Lung (tissue), 12 donors: ENCODE data around the gene BBX. TPM values are rescaled to one million over a fixed set of nuclear protein-coding genes. Genes with fewer than 3 reads are reported as not detected.

Experiments
- ATAC-seq: fragments of 200-7000 bp; cut with Tn5 transposase; one replicate; pipeline ENCODE4 v1.9.1; 2020; ENCODE audit warnings: moderate number of reproducible peaks; ENCODE audit not compliant: insufficient read depth, low FRiP score
- DNase-seq, 3 donors: peaks; one replicate each; pipeline ENCODE4 v3.0.0-alpha.2; 2013 to 2017
- H3K27ac ChIP-seq, 2 donors: one replicate each; pipeline ENCODE4 v1.5.1; 2013; ENCODE audit warnings: mild to moderate bottlenecking in 2 of 2, moderate library complexity in 2 of 2, control low read depth in 1 of 2, inconsistent platforms in 1 of 2, low read depth in 1 of 2, low read length in 1 of 2
- H3K27me3 ChIP-seq, 3 donors: one replicate each; pipeline ENCODE4 v1.5.1; 2013; ENCODE audit warnings: low read length in 2 of 3; ENCODE audit not compliant: control insufficient read depth in 3 of 3, insufficient read depth in 3 of 3
- H3K36me3 ChIP-seq, 4 donors: one replicate each; pipeline ENCODE4 v1.5.1; 2013; ENCODE audit warnings: low read length in 4 of 4, mild to moderate bottlenecking in 1 of 4, moderate library complexity in 1 of 4; ENCODE audit not compliant: control insufficient read depth in 4 of 4, insufficient read depth in 4 of 4
- H3K4me1 ChIP-seq, 5 donors: one replicate each; pipeline ENCODE4 v1.5.1; 2013; ENCODE audit warnings: low read length in 5 of 5, mild to moderate bottlenecking in 2 of 5, moderate library complexity in 1 of 5; ENCODE audit not compliant: control insufficient read depth in 5 of 5, insufficient read depth in 5 of 5
- H3K4me3 ChIP-seq: one replicate; pipeline ENCODE4 v1.5.1; 2013; ENCODE audit warnings: mild to moderate bottlenecking, control low read depth, moderate library complexity
- H3K9ac ChIP-seq, 2 donors: one replicate each; pipeline ENCODE4 v1.5.1; 2013; ENCODE audit warnings: low read length in 2 of 2, control low read depth in 1 of 2; ENCODE audit not compliant: insufficient read depth in 1 of 2
- H3K9me3 ChIP-seq, 4 donors: one replicate each; pipeline ENCODE4 v1.5.1; 2013; ENCODE audit warnings: low read length in 3 of 4, mild to moderate bottlenecking in 1 of 4, moderate library complexity in 1 of 4; ENCODE audit not compliant: control insufficient read depth in 4 of 4, insufficient read depth in 3 of 4
- CTCF ChIP-seq: IDR thresholded peaks from 2 replicates; pipeline ENCODE4 v1.5.1; 2012; ENCODE audit warnings: mild to moderate bottlenecking; ENCODE audit errors: control extremely low read depth, extremely low read depth
- WGBS, 2 donors: extraction: QIAGEN DNeasy Blood & Tissue Kit; methylation state at CpG; one replicate each; pipeline ENCODE4 v1.1.7; 2013; 5-methylcytosine and 5-hydroxymethylcytosine counted together
- polyA plus RNA-seq, 2 donors: library from polyadenylated mRNA; stranded (reverse); fragments of 200-250 nt; gene quantifications; one replicate each; pipeline ENCODE4 v1.2.1, GENCODE V29; 2013
- total RNA-seq, 2 donors: library from RNA; depleted of rRNA in 1 of 2; stranded (reverse); fragments of >200 nt in 1 of 2; gene quantifications; one replicate each; pipeline ENCODE4 v1.2.1, GENCODE V29; 2014 to 2021
- donor health status: control.
- donor health status: control.
- donor health status: Bipolar disorder and iron deficiency.
- donor health status: healthy.
- donor health status: DM: yes; HTN: yes; CAD: no.

Gene BBX
- total and polyA plus RNA-seq, 4 donors, result 6.3 to 93.3 (median 25.1) TPM

DNA sequence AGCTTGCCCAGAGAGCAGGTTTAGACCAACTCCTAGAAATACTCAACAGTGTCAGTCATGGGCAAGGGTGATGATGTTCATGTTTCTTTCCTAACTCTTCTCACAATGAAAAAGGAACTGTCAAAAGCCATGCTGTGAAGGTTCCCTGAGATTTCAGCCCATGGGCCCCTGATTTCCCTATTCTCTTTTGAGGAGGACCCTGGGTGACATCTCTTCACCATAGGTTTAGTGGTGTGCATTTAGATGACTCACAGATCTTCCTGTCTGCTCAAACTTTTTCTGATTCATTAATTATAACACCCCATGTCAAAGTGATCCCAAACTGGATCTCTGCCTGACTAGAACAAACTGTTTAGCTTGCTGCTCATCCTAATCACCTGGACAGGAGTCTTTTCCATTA, 108.0 kb downstream of the BBX start:
- H3K4me3 ChIP-seq, result no peak overlapping the region
- H3K27me3 ChIP-seq, result no peaks in the 10 kb centered on the region
- no peak for ATAC-seq
- no peak overlapping the region for H3K27ac ChIP-seq
- H3K4me1 ChIP-seq, result peaks cover 0 to 13% (median 0%) of the 10 kb centered on the region in 5 donors
- no peak for TF ChIP-seq CTCF
- H3K9ac ChIP-seq, result no peak overlapping the region
- H3K9me3 ChIP-seq, result no peaks in the 10 kb centered on the region
- DNase-seq, result no peak
- no peaks in the 10 kb centered on the region for H3K36me3 ChIP-seq

DNA sequence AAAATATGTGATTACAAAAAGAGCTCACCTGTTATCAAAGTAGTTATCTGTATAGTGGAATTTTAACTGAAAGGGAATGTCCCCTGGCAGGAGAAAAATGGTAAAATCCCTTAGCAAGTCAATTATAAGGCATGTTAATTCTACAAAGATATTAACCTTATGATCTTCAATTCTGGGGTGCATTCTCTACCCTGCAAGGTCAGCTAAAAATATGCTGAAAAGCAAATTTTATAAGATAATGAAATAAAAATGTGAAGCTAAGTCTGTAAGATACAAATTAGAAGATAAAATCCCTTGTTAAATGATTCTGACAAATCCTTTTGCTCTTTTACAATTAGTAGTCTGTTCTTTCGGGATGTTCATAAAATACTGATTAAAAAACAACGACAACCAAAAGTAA, 109.8 kb downstream of the BBX start:
- DNase-seq (no peak), ATAC-seq (no peak)
- Histone ChIP-seq H3K9me3 (no peaks in the 10 kb centered on the region), H3K4me3 (no peak overlapping the region), H3K4me1 (peaks cover 0 to 13% (median 0%) of the 10 kb centered on the region in 5 donors), H3K27me3 (no peaks in the 10 kb centered on the region), H3K27ac (no peak overlapping the region), H3K9ac (no peak overlapping the region), H3K36me3 (no peaks in the 10 kb centered on the region)
- 94 to 95% methylated on average over 2 of the region's 2 CpGs for WGBS, 2 donors
- no peak for TF ChIP-seq CTCF

DNA sequence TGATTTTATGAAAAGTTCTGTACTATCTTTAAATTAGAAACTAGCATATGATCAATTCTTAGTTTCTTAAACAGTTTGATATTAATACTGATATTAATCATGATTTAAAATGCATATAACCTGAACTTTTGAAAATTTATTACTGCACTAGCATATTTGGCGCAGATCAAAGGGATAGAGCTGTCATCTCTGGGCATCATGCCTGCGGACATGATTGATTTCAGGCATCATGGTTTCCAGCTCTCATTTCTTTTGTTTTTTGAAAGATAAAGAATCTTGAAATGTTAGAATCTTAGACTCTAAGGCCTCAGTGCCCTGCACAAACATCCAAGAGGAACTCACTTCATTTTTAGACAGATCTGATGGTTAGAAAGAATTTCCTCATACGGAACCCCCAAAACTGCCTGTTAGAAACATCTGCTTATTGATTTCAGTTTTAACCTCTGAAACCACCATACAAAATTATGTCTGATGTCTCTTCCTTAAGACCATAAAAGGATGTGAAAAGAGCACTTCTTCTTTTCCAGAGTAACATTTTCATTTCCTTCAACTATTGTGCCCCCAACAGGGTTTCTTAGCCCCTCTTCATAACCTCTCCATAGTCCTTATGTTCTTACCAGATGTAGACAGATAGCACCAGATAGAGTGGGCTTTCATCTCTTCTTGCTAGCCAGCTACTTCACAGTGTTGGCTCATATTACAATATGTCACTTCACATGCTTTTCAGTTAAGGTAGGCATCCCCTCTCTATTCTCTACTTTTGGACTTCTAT, 110.8 kb downstream of the BBX start:
- ATAC-seq, result no peak
- no peak overlapping the region for H3K9ac ChIP-seq
- H3K4me3 ChIP-seq, result no peak overlapping the region
- no peak overlapping the region for H3K27ac ChIP-seq
- H3K4me1 ChIP-seq, result peaks cover 0 to 13% (median 0%) of the 10 kb centered on the region in 5 donors
- no peaks in the 10 kb centered on the region for H3K36me3 ChIP-seq
- H3K9me3 ChIP-seq, result no peaks in the 10 kb centered on the region
- no peak for TF ChIP-seq CTCF
- 44 to 62% methylated on average over 3 of the region's 3 CpGs for WGBS, 2 donors
- H3K27me3 ChIP-seq, result no peaks in the 10 kb centered on the region
- DNase-seq, result no peak

- H3K36me3 ChIP-seq, result no peaks in the 10 kb centered on the region
- no peak overlapping the region for H3K27ac ChIP-seq
- 93 to 96% methylated on average over 3 of the region's 3 CpGs for WGBS, 2 donors
- H3K27me3 ChIP-seq, result no peaks in the 10 kb centered on the region
- H3K4me1 ChIP-seq, result peaks cover 0 to 13% (median 0%) of the 10 kb centered on the region in 5 donors
- H3K4me3 ChIP-seq, result no peak overlapping the region
- no peak overlapping the region for H3K9ac ChIP-seq
- no peak for TF ChIP-seq CTCF
- no peaks in the 10 kb centered on the region for H3K9me3 ChIP-seq
- no peak for DNase-seq
- no peak for ATAC-seq
Measured at GRCh38 chr3:107634099-107634489, 111.3 kb downstream of the BBX start.
